Endothelial cell (in vitro differentiated cells): ENCODE data around the gene DPYD. TPM values are rescaled to one million over a fixed set of nuclear protein-coding genes. Genes with fewer than 3 reads are reported as not detected.

Experiments used
- DNase-seq: peaks from one replicate; pipeline ENCODE4 v3.0.0; 2021; ENCODE audit warnings: low spot score
- H3K27ac Mint-ChIP-seq: one replicate; pipeline ENCODE4 v1.8.0; 2021; ENCODE audit warnings: mixed read lengths, inconsistent platforms; ENCODE audit not compliant: unreplicated experiment
- H3K27me3 Mint-ChIP-seq: one replicate; pipeline ENCODE4 v1.8.0; 2021; ENCODE audit warnings: mild to moderate bottlenecking, moderate library complexity, mixed read lengths, inconsistent platforms; ENCODE audit not compliant: unreplicated experiment
- H3K36me3 Mint-ChIP-seq: one replicate; pipeline ENCODE4 v1.8.0; 2021; ENCODE audit warnings: mild to moderate bottlenecking, low read depth, mixed read lengths, inconsistent platforms; ENCODE audit not compliant: unreplicated experiment
- H3K4me1 Mint-ChIP-seq: one replicate; pipeline ENCODE4 v1.8.0; 2021; ENCODE audit warnings: mild to moderate bottlenecking, mixed read lengths, inconsistent platforms; ENCODE audit not compliant: unreplicated experiment
- H3K4me3 Mint-ChIP-seq: one replicate; pipeline ENCODE4 v1.8.0; 2021; ENCODE audit warnings: mild to moderate bottlenecking, mixed read lengths, inconsistent platforms; ENCODE audit not compliant: unreplicated experiment
- H3K9me3 Mint-ChIP-seq: one replicate; pipeline ENCODE4 v1.8.0; 2021; ENCODE audit warnings: mixed read lengths, inconsistent platforms; ENCODE audit not compliant: unreplicated experiment
- total RNA-seq: library from RNA; stranded (reverse); fragmentation: NEBNext Ultra II Directional; extraction: Animal tissue kit (Norgen Biotek cat#: 25700); gene quantifications from one replicate; pipeline ENCODE4 v1.2.1, GENCODE V29; 2021; ENCODE audit not compliant: unreplicated experiment
- TF ChIP-seq, protein P1 (sequence below): fragments of 200-600 bp; sonication (generic); IDR thresholded peaks from one replicate; pipeline ENCODE4 v1.5.0; 2021; ENCODE audit warnings: antibody characterized with exemption; ENCODE audit not compliant: unreplicated experiment

DPYD gene
- total RNA-seq, 1 donor from 2014 or later, result 3.4 TPM

DNA sequence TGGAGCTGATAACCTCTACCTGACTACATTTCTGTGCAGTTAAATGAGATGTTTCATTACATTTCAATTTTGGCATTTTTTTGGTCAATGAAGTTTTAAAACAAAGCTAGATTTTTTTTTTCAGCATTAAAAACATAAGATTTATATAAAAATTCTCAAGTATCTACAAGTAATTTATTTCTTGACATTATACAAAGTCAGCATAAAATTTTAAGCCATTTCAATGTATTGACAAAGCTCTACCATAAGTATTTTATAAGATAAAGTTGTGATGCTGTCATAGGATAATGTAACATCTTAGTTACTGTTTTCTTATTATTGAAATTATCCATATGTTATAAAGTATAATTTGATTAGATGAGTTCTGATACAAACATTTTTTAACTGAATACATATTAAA lies 847.7 kb downstream of the DPYD start:
- no peaks in the 10 kb centered on the region for H3K27me3 Mint-ChIP-seq
- H3K4me1 Mint-ChIP-seq, result no peaks in the 10 kb centered on the region
- H3K9me3 Mint-ChIP-seq, result no peaks in the 10 kb centered on the region
- DNase-seq, result no peak
- no peaks in the 10 kb centered on the region for H3K36me3 Mint-ChIP-seq
- no peak overlapping the region for H3K27ac Mint-ChIP-seq
- no peak overlapping the region for H3K4me3 Mint-ChIP-seq
- TF ChIP-seq, protein P1, sequence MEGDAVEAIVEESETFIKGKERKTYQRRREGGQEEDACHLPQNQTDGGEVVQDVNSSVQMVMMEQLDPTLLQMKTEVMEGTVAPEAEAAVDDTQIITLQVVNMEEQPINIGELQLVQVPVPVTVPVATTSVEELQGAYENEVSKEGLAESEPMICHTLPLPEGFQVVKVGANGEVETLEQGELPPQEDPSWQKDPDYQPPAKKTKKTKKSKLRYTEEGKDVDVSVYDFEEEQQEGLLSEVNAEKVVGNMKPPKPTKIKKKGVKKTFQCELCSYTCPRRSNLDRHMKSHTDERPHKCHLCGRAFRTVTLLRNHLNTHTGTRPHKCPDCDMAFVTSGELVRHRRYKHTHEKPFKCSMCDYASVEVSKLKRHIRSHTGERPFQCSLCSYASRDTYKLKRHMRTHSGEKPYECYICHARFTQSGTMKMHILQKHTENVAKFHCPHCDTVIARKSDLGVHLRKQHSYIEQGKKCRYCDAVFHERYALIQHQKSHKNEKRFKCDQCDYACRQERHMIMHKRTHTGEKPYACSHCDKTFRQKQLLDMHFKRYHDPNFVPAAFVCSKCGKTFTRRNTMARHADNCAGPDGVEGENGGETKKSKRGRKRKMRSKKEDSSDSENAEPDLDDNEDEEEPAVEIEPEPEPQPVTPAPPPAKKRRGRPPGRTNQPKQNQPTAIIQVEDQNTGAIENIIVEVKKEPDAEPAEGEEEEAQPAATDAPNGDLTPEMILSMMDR, result no peak

DNA sequence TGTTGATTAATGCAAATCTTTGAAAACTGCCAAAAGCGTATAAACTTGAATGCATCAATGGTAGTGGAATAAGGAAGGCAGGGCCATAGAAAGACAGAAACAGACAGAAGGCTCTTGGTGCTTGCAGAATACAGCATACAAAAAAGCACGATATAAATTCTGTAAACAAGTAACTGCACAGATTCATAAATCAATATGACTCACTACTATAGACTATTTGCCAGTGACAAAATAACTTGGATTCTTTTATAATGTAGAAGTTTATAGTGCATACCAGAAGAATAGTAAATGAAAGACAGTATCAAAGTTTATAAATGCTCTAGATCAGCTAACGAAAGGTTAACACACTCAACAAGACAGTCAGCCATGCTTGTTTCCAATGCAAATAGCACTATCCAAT lies 849.7 kb downstream of the DPYD start:
- Mint-ChIP-seq H3K9me3 (no peaks in the 10 kb centered on the region), H3K36me3 (no peaks in the 10 kb centered on the region), H3K4me3 (no peak overlapping the region), H3K4me1 (no peaks in the 10 kb centered on the region), H3K27me3 (no peaks in the 10 kb centered on the region), H3K27ac (no peak overlapping the region)
- TF ChIP-seq, protein P1, result no peak
- no peak for DNase-seq

GRCh38 chr1:97070376-97070775 lies 850.5 kb downstream of the DPYD start:
- Mint-ChIP-seq H3K27ac (no peak overlapping the region), H3K4me3 (no peak overlapping the region), H3K36me3 (no peaks in the 10 kb centered on the region), H3K4me1 (no peaks in the 10 kb centered on the region), H3K27me3 (no peaks in the 10 kb centered on the region), H3K9me3 (no peaks in the 10 kb centered on the region)
- DNase-seq, result no peak
- TF ChIP-seq, protein P1, result no peak

GRCh38 chr1:97069312-97069711 lies 851.5 kb downstream of the DPYD start:
- no peak for DNase-seq
- H3K27ac Mint-ChIP-seq, result no peak overlapping the region
- TF ChIP-seq, protein P1, result no peak
- no peak overlapping the region for H3K4me3 Mint-ChIP-seq
- no peaks in the 10 kb centered on the region for H3K27me3 Mint-ChIP-seq
- H3K4me1 Mint-ChIP-seq, result no peaks in the 10 kb centered on the region
- no peaks in the 10 kb centered on the region for H3K36me3 Mint-ChIP-seq
- H3K9me3 Mint-ChIP-seq, result no peaks in the 10 kb centered on the region

- no peak for DNase-seq
- Mint-ChIP-seq H3K4me3 (no peak overlapping the region), H3K4me1 (no peaks in the 10 kb centered on the region), H3K27ac (no peak overlapping the region), H3K9me3 (no peaks in the 10 kb centered on the region), H3K27me3 (no peaks in the 10 kb centered on the region), H3K36me3 (peaks cover 3% of the 10 kb centered on the region)
- TF ChIP-seq, protein P1, result no peak
These were observed 854.0 kb downstream of the DPYD start for GRCh38 chr1:97066860-97067259.
